Measurements from ENCODE around the gene MAPK10.

DNA sequence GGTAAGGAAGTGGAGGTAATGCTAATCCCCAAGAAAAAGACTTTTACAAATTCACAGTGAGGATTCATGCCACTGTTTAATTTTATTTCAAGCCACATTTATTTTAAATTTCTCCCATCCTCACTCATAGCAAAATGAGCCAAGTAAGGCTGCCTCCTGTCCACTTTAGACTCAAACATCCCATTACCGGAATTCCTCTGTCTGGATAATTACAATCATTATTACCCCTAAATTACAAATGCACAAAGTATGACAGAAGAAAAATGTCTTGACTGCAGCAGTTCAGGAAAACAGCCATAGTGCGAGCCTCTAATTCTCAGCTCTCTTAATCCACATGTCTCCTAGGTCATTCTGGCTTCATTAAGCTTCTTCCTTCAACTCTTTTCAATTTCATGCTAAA lies 57.0 kb downstream of the MAPK10 start:
- TF ChIP-seq, protein P1, sequence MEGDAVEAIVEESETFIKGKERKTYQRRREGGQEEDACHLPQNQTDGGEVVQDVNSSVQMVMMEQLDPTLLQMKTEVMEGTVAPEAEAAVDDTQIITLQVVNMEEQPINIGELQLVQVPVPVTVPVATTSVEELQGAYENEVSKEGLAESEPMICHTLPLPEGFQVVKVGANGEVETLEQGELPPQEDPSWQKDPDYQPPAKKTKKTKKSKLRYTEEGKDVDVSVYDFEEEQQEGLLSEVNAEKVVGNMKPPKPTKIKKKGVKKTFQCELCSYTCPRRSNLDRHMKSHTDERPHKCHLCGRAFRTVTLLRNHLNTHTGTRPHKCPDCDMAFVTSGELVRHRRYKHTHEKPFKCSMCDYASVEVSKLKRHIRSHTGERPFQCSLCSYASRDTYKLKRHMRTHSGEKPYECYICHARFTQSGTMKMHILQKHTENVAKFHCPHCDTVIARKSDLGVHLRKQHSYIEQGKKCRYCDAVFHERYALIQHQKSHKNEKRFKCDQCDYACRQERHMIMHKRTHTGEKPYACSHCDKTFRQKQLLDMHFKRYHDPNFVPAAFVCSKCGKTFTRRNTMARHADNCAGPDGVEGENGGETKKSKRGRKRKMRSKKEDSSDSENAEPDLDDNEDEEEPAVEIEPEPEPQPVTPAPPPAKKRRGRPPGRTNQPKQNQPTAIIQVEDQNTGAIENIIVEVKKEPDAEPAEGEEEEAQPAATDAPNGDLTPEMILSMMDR (IDR thresholded peaks at IDR 0.05; ENCODE audit: extremely low read depth in 1 of 2, insufficient read depth in 1 of 2, low read depth in 1 of 2, low read length in 2 of 2): no peak
- TF ChIP-seq JUN (IDR thresholded peaks at IDR 0.05; ENCODE audit: borderline replicate concordance, insufficient read depth, insufficient read length, low read depth) (no peak), POLR2A (IDR thresholded peaks at IDR 0.05; ENCODE audit: low read depth, low read length) (no peak), GATA2 (IDR thresholded peaks at IDR 0.05; ENCODE audit: insufficient read depth, insufficient read length, low read depth, low read length) (no peak), FOS (IDR thresholded peaks at IDR 0.05; ENCODE audit: borderline replicate concordance, insufficient read depth, low read length) (no peak), EZH2 (IDR thresholded peaks at IDR 0.05; ENCODE audit: borderline replicate concordance, low read depth, low read length, severe bottlenecking) (no peak)

All from endothelial cell of umbilical vein (primary cell).